K562 (cell line): ENCODE measurements around the gene PDE4A. TPM values are rescaled to one million over a fixed set of nuclear protein-coding genes. Genes with fewer than 3 reads are reported as not detected.

ENCODE experiments used
- CTCF ChIP-seq, 3 experiments: IDR thresholded peaks in 2 of 3; conservative IDR thresholded peaks in 1 of 3; 2 replicates each; pipeline ENCODE4 v1.5.1; 2011 to 2012; ENCODE audit warnings: low read length in 3 of 3, mild to moderate bottlenecking in 3 of 3, control low read depth in 2 of 3, improper control_type of control experiment in 1 of 3, inconsistent platforms in 1 of 3, low read depth in 1 of 3, mixed read lengths in 1 of 3, moderate library complexity in 1 of 3; ENCODE audit not compliant: insufficient read depth in 2 of 3
- DEAF1 ChIP-seq: fragments of 450-650 bp; formaldehyde crosslinking; IDR thresholded peaks from 2 replicates; pipeline ENCODE4 v1.4.0; 2020; ENCODE audit warnings: mild to moderate bottlenecking, moderate library complexity
- ETV6 ChIP-seq, 3 experiments: fragments of 150-350 bp in 1 of 3; sonication (generic) in 1 of 3; formaldehyde crosslinking in 1 of 3; IDR thresholded peaks; 2 replicates each; pipeline versions ENCODE4 v1.6.1 to v1.8.0; 2014 to 2022; ENCODE audit warnings: borderline replicate concordance in 2 of 3, low read depth in 2 of 3, antibody characterized with exemption in 1 of 3, low read length in 1 of 3, mild to moderate bottlenecking in 1 of 3, missing genetic modification reagents in 1 of 3
- HMGN3 ChIP-seq: IDR thresholded peaks from 2 replicates; pipeline ENCODE4 v1.6.1; 2011; ENCODE audit warnings: borderline replicate concordance, low read depth, mild to moderate bottlenecking, mixed read lengths, low read length; ENCODE audit not compliant: insufficient read length; ENCODE audit errors: extremely low read depth
- NR2C2 ChIP-seq, 2 experiments: fragments of 200-800 bp in 1 of 2; sonication (Bioruptor generic) in 1 of 2; sonication (generic) in 1 of 2; formaldehyde crosslinking in 1 of 2; IDR thresholded peaks; 2 replicates each; pipeline versions ENCODE4 v1.6.1 to v1.8.0; 2016 to 2022; ENCODE audit warnings: mild to moderate bottlenecking in 1 of 2, missing compliant biosample characterization in 1 of 2, missing genetic modification characterization in 1 of 2, missing genetic modification reagents in 1 of 2
- REST ChIP-seq, 2 experiments: fragments of 450-650 bp; formaldehyde crosslinking in 1 of 2; IDR thresholded peaks; 2 replicates each; pipeline versions ENCODE4 v1.4.0 to v1.6.1; 2014 to 2020; ENCODE audit warnings: mild to moderate bottlenecking in 2 of 2, borderline replicate concordance in 1 of 2, low read depth in 1 of 2
- USF2 ChIP-seq: sonication (generic); formaldehyde crosslinking; IDR thresholded peaks from 2 replicates; pipeline ENCODE4 v1.5.0; 2020; ENCODE audit warnings: missing genetic modification reagents
- ZNF3 ChIP-seq: fragments of 250-450 bp; sonication (Bioruptor Pico); IDR thresholded peaks from 2 replicates; pipeline ENCODE4 v1.5.0; 2021; ENCODE audit warnings: mild to moderate bottlenecking, moderate library complexity
- polyA plus RNA-seq, 8 experiments: library from polyadenylated mRNA; depleted of rRNA in 4 of 8; stranded (reverse) in 5 of 8; unstranded in 3 of 8; fragments of >200 nt; fragmentation: Nextera tagmentation in 2 of 8; fragmentation: Illumina TruSeq in 1 of 8; extraction: Ambion mirVana in 2 of 8; extraction: Trizol in 1 of 8; gene quantifications; 2 replicates each; pipeline versions ENCODE4 v1.2.1 to v1.2.3, GENCODE V29; 2011 to 2014; ENCODE audit warnings: inconsistent platforms in 1 of 8, missing spikeins in 1 of 8
- total RNA-seq, 7 experiments: library from RNA; depleted of rRNA in 6 of 7; stranded (reverse); fragments of >200 nt in 6 of 7; fragmentation: Illumina TruSeq in 2 of 7; extraction: Trizol in 2 of 7; gene quantifications; 2 replicates each; pipeline versions ENCODE4 v1.2.1 to v1.2.3, GENCODE V29; 2011 to 2021; ENCODE audit warnings: low replicate concordance in 1 of 7

Gene PDE4A
- total and polyA plus RNA-seq, 9 of the 15 experiments (the other 6 are each of a cell fraction or from before 2014, with no cell fraction given) = 0.66 to 26.9 (median 4.6) TPM

GRCh38 chr19:10461047-10461949, 41.0 kb downstream of the PDE4A start (continued):
- TF ChIP-seq USF2 = peak; percentile 82
- TF ChIP-seq ZNF3 (CRISPR knock-in tag) = no peak
- no peak for TF ChIP-seq CTCF (IDR thresholded peaks at IDR 0.05 in 2 of 3, conservative IDR thresholded peaks at IDR 0.05 in 1 of 3; ENCODE audit: insufficient read depth in 2 of 3, low read depth in 1 of 3, low read length in 3 of 3)
- no peak for TF ChIP-seq ETV6 (IDR thresholded peaks at IDR 0.05; ENCODE audit: borderline replicate concordance in 1 of 2, low read depth in 2 of 2, low read length in 1 of 2)
- no peak for TF ChIP-seq ETV6 (CRISPR knock-in tag; IDR thresholded peaks at IDR 0.05; ENCODE audit: borderline replicate concordance)
- no peak for TF ChIP-seq DEAF1 (CRISPR knock-in tag)
- TF ChIP-seq HMGN3 = peak; percentile 26
- no peak for TF ChIP-seq NR2C2 (CRISPR knock-in tag; IDR thresholded peaks at IDR 0.05)
- 0 out of 2 replicates have a peak, but pooled peaks have one; percentile 17 for TF ChIP-seq NR2C2 (tag; IDR thresholded peaks at IDR 0.05)
- no peak for TF ChIP-seq REST (IDR thresholded peaks at IDR 0.05; ENCODE audit: borderline replicate concordance)
- TF ChIP-seq REST (CRISPR knock-in tag; IDR thresholded peaks at IDR 0.05; ENCODE audit: low read depth) = no peak
